HG03520 (cell line): ENCODE results near the gene ATP6V1C2.
A peak's percentile ranks its signal among the peaks of the same experiment; 100 is the strongest.
"Not testable (repeated sequence)": the region's sequence is repeated elsewhere in the genome, so short reads cannot be mapped to it uniquely, and the experiment has no call there.

Source experiments
- ATAC-seq: cut with Tn5 transposase; IDR thresholded peaks from one replicate; pipeline ENCODE4 v1.9.1; 2021; ENCODE audit warnings: mild to moderate bottlenecking, moderate library complexity; ENCODE audit not compliant: unreplicated experiment

Gene ATP6V1C2

DNA sequence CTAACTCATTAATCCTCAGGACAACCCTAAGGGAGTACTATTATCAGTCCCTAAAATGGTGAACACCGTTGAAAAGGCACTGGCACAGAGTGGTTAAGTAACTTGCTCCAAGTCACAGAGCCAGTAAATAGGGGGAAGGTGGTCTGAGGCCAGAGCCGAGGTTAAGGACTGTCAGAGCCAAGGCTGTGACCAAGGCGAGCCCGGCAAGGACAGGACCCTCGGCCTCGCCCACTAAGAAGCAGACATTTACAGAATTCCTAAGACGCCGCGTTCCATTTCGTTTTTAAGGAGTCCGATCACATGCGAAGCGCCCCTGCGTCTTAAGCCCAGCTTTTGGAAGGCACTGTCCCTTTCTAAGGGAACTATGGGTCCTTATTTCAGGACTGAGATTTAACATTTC, 90.1 kb downstream of the ATP6V1C2 start:
- ATAC-seq: no peak

DNA sequence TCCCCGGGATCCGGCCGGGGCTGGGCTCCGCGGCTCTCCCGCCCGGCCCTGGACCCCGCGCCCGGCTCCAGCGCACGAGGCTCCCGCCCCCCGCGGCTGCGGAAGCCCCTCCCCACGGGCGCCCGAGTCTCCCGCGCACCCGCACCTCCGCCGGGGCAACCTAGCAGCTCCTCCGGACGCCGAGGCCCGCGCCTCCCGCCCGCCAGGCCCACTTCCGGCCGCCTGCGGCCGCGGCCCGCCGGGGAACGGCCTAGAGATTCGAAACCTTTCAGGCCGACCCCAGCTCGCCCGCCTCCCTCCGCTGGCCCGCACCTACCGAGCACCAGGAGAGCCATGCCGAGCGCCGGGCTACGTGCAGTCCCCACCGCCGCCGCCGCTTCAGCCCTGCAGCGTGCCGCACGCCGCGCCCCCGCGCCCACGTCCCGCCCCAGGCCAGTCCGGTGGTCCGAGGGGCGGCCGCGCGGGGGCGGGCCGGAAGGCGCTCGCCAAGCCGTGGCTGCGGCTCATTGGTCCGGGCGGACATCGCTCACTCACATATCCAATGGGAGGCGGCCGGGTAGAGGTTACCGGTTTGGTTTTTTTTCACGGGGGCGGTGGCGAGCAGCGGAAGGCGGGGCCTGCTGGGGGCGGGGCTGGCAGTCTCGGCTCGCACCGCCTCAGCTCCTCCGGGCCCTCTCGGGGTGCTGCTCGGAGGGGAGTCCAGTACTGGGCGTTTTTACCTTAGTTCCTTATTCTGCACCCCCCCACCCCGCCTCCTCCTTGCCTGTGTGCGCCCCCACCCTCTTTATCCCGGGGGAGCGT, 91.1 kb downstream of the ATP6V1C2 start, which contains the start of gene PDIA6:
Gene PDIA6 (minus strand): TSS at position 424 of the 801 bp plus-strand sequence. CDS start 89 bp downstream, at position 335.
- ATAC-seq: peak; percentile 87

DNA sequence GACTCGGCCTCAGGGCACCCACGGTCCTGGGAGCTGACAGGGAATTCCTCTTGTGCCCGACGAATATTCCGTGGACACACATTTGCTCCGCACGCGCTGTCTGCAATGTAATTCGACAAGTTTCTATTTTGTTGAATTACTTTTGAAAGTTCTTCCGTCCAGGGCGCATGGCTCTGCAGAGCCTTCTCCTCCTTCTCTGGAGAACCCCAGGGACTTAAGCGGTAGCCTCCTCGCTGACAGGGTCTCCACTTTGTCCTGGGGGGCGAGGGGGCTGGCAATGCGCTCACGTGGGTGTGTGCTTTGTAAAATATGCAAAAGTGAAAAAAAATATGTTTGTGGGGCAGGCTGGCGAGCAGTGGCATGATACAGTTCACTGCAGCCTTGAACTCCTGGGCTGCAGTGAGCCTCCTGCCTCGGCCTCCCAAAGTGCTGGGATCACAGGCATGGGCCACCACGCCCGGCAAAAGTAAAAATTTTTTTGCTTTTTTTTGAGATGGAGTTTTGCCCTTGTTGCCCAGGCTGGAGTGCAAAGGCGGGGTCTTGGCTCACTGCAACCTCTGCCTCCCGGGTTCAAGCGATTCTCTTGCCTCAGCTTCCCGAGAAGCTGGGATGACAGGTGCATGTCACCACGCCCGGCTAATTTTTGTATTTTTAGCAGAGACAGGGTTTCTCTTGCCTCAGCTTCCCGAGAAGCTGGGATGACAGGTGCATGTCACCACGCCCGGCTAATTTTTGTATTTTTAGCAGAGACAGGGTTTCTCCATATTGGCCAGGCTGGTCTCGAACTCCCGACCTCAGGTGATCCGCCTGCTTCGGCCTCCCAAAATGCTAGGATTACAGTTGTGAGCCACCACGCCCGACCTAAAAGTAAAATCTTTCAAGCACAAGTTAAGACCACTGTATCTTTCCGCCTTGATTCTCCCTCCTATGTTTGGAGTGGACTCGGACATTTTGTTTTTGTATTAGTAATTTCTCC, 92.0 kb downstream of the ATP6V1C2 start:
- ATAC-seq: not testable (repeated sequence)

GRCh38 chr2:10814142-10814541, 92.7 kb downstream of the ATP6V1C2 start:
- no peak for ATAC-seq

DNA sequence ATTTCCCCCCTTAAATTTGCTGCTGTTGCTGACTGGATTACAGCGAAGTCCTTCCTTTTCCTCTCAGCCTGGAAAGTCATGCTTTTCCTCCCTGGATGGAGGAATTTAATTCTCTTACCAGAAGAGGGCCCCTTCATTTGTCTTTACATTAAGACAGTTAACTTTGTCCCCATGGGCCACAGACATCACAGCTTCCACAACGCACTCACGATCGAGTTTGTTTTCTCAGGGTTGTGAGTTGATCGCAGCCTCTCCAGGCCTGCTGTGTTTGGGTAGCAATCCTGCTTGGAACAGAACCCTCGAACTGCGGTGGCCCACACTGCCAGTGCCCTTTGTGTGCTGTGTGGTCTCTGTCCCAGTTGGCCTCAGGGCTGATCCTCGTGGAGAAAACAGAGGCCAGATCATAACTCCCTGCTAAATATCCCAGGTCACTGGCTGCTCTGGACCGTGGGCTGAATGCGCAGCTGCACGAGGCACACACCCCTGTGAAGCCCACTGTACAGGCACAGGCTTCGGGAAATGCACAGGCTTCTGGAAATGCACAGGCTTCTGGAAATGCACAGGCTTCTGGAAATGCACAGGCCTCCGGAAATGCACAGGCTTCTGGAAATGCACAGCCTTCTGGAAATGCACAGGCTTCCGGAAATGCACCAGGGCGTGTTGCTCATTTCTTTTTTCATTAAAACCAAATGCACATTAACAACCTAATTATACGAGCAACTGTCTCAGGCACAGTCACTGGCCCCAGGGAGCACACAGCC, 93.3 kb downstream of the ATP6V1C2 start:
- ATAC-seq: no peak

GRCh38 chr2:10817413-10817812, 96.0 kb downstream of the ATP6V1C2 start:
- ATAC-seq: no peak

GRCh38 chr2:10818305-10818704, 96.9 kb downstream of the ATP6V1C2 start:
- not testable (repeated sequence) for ATAC-seq

DNA sequence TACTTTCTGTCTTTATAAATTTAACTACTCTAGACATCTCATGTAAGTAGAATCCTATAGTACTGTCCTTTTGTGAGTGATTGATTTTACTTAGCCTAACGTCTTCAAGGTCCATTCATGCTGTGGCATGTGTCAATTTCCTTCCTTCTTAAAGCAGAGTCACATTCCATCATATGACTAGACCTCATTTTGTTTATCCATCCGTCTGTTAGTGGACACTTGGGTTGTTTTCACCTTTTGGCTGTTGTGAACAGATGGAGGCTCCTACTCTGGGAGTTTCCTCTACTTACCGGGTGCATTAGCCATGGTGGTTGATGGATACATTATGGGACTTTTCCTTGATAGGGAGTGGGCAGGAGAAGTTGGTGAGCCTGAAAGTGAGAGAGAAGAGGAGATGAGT, 97.6 kb downstream of the ATP6V1C2 start:
- no peak for ATAC-seq

DNA sequence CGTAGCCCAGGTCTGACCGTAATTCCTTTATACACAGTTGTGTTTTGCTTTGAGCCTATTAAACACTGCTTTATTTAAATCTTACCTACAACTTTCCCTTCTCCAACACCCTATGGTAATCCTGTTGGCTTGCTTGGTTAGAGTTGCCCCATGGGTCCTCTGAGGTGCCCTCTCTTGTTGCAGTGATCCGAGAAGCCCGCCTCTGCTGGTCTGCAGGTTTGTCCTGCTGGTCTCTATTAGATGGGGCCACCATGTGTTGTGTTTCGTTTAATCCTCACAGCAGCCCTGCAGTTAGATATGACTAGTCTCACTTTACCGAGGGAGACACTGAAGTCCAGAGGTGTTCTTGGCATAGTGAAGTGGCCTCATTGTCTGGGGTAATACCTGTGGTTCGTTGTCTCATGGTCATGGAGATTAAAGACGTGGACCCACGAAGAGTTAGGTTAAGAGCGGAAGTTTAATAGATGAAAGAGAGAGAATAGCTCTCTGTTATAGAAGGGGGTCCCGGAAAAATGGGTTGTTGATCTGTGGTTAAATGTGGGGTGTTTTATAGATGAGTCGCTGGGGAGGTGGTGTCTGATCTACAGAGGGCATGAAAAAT, 98.4 kb downstream of the ATP6V1C2 start:
- no peak for ATAC-seq

DNA sequence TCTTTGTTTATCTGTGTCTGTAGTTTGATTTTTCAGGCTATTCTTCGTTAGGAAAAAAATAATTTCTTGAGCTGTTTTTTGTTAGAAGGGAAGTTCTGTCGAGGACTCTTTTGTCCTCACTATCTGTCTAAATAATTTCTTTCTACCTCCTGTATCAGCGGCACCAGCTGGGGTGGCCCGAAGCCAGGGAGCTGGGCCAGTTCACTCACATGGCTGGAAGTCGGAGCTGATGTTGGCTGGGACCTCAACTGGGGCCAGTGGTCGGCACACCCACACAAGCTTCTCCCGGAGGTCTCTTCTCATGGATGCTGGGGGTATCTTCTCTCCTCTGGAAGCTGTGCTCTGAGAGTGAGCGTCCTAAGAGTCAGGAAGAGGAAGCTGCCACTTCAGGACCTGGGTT, 99.1 kb downstream of the ATP6V1C2 start:
- ATAC-seq: no peak

GRCh38 chr2:10820978-10821695, 99.7 kb downstream of the ATP6V1C2 start:
- no peak for ATAC-seq

DNA sequence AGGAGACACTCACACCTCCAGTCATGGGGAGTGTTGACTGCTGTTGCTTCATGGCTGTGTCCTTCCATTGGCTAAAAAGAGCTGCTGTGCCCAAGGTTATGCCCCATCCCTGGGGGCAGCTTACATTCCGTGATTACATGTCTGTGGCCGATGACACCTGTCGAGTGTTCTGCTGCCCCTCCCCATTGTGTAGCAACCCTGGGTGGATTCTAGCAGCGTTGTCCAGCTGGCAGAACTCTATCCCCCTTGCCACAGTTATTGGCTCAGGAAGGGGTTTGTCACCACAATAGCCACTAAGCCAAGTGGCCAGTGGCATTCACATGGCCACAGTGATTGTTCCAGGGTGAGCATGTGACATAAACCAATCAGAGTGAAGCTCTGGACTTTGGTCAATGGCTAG, 102.8 kb downstream of the ATP6V1C2 start:
- ATAC-seq: no peak

- no peak for ATAC-seq
These were observed 104.6 kb downstream of the ATP6V1C2 start for GRCh38 chr2:10826026-10826425.

- no peak for ATAC-seq
These were observed 105.2 kb downstream of the ATP6V1C2 start for GRCh38 chr2:10826625-10827024.

GRCh38 chr2:10828346-10828745, 106.9 kb downstream of the ATP6V1C2 start:
- ATAC-seq: no peak

DNA sequence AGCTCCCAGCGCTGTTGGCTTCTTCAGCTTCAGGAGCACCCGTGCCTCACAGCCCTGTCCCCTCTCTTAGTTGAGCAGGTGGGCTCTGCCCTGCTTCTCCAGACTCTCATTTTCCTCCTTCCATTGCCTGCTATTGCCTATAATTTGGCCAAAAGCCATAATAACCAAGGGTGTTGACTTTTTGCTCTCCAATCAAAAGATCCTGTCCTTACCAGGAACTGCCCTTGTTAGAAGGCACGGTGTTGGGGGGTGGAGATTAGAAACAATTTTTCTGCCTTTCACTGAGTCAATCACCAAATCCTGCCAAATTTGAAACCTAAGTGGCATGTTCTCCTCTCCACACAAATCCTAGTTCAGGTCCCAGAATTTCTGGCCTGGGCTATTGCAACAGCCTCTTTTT, 107.9 kb downstream of the ATP6V1C2 start:
- ATAC-seq: no peak

DNA sequence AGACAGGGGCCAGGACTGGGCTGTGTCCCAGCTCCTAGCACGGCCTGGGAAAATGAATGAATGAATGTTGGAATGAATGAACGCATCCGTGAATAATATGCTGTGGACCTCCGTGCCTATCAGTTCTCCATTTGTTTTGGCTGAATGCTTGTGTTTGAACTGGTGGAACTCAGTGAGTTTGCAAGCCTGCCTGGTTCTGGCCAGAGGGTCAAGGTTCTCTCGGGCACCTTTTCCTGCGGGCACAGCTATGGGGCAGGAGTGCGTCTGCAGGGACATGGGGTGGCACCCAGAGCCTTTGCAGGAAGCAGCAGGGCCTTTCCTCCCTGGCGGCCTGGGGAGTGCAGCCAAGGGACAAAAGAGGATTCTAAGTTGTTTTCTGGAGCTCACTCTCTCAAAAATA, 108.8 kb downstream of the ATP6V1C2 start:
- no peak for ATAC-seq

DNA sequence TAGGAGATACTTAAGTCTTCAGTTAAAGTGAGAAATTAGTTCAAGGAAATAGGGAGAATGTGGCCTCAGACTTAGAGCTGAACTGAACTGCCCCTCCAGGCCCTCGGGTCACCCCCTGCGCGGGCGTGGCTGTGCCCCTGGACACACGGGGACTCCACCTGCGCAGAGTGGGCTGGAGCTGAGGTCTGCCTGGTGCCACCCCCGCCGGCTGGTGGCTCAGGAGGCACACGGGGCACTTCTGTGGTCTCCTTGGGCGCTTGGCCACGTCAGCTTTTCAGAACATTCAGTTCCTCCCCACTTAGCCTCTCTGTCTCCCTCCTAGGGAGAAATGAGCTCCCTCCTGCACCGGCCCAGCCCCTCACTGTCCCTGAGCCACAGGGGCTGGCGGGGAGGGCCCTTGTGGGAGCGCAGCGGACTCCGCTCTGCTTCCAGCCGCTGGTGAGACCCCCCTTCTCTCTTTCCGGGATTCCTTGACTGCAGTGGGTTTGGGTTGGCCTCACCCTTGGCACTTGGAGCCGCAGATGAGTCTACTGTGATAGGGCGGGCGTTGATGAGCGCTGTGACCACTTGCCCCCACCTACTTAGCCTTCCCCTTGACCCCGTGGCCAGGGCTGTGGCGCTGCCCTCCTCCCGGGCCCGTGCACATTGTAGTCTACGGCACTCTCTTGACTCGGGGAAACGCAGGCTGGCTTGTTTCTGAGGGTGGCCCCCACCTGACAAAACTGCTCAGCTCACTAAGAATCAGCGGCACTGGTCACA, 109.4 kb downstream of the ATP6V1C2 start:
- no peak for ATAC-seq

GRCh38 chr2:10831400-10831985, 110.1 kb downstream of the ATP6V1C2 start:
- ATAC-seq: no peak
